NCI-H1694 treated with DMSO at 0.1 percent for 48 hours (cell line): Measurements from ENCODE around the gene LIMS2.

ENCODE experiments used
- DNase-seq: peaks from one replicate; lab custom pipeline; 2025; lab: John Stamatoyannopoulos, UW

LIMS2 gene

GRCh38 chr2:127606625-127607398 is 68.5 kb downstream of the LIMS2 start:
- DNase-seq = no peak

- no peak for DNase-seq
Measured at GRCh38 chr2:127605691-127606263, 69.6 kb downstream of the LIMS2 start.

- no peak for DNase-seq
Measured at GRCh38 chr2:127604986-127605385, 70.3 kb downstream of the LIMS2 start.

- DNase-seq = no peak
Measured at GRCh38 chr2:127599211-127599610, 76.1 kb downstream of the LIMS2 start.

- DNase-seq = no peak
Measured at GRCh38 chr2:127598711-127599110, 76.6 kb downstream of the LIMS2 start.

GRCh38 chr2:127597984-127598380 is 77.3 kb downstream of the LIMS2 start:
- no peak for DNase-seq

- DNase-seq = no peak
Measured at GRCh38 chr2:127597046-127597983, 78.0 kb downstream of the LIMS2 start.

GRCh38 chr2:127596311-127597045 is 78.9 kb downstream of the LIMS2 start:
- no peak for DNase-seq

GRCh38 chr2:127594116-127594591 is 81.2 kb downstream of the LIMS2 start:
- no peak for DNase-seq

GRCh38 chr2:127593228-127594115 is 81.9 kb downstream of the LIMS2 start:
- no peak for DNase-seq

- DNase-seq = no peak
Measured at GRCh38 chr2:127592761-127593227, 82.5 kb downstream of the LIMS2 start.

GRCh38 chr2:127591221-127591923 is 84.0 kb downstream of the LIMS2 start:
- peak; percentile 67 for DNase-seq

- no peak for DNase-seq
Measured at GRCh38 chr2:127590386-127591190, 84.7 kb downstream of the LIMS2 start.

- DNase-seq = no peak
Measured at GRCh38 chr2:127589841-127590240, 85.5 kb downstream of the LIMS2 start.

GRCh38 chr2:127589358-127589757 is 86.0 kb downstream of the LIMS2 start:
- no peak for DNase-seq
